DMS153 (cell line): ENCODE measurements around the gene AHCYL2.
"Not testable (repeated sequence)": the region's sequence is repeated elsewhere in the genome, so short reads cannot be mapped to it uniquely, and the experiment has no call there.

Experiments
- DNase-seq: peaks from one replicate; lab custom pipeline; 2025; lab: John Stamatoyannopoulos, UW

AHCYL2 gene

DNA sequence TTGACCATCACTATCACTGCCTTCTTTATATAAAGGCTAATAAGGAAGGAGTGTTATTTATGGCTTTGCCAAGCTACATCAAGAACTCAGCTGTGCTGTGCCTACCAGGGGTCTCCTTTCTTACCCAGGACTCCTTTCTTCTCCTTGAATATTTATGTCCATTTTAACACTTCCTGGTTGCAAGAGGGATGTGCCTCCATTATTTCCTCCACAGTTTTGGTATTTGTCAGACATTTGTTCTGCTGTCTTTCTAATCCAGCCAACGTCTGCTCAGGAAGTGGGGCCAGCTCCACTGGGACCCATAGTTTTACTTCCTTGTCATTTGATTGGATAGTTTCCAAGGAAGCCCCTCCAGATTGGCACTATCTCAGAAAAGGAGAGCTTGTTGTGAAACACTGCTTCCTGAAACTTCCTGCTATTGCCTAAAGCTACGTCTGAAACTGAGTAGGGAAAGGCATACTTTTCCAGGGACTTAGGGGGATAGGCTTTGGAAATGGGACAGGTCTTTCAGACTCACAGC is 202.8 kb downstream of the AHCYL2 start:
- DNase-seq = no peak

GRCh38 chr7:129431911-129432643 is 207.2 kb downstream of the AHCYL2 start:
- DNase-seq = no peak

- DNase-seq = peak; percentile 78
Measured at GRCh38 chr7:129433847-129434674, 209.2 kb downstream of the AHCYL2 start, which contains the start of gene STRIP2. STRIP2 (plus strand) TSS chr7:129434432; CDS start chr7:129434473, 41 bp downstream.

GRCh38 chr7:129434675-129435318 is 210.0 kb downstream of the AHCYL2 start:
- no peak for DNase-seq

GRCh38 chr7:129435414-129435829 is 210.6 kb downstream of the AHCYL2 start:
- no peak for DNase-seq

DNA sequence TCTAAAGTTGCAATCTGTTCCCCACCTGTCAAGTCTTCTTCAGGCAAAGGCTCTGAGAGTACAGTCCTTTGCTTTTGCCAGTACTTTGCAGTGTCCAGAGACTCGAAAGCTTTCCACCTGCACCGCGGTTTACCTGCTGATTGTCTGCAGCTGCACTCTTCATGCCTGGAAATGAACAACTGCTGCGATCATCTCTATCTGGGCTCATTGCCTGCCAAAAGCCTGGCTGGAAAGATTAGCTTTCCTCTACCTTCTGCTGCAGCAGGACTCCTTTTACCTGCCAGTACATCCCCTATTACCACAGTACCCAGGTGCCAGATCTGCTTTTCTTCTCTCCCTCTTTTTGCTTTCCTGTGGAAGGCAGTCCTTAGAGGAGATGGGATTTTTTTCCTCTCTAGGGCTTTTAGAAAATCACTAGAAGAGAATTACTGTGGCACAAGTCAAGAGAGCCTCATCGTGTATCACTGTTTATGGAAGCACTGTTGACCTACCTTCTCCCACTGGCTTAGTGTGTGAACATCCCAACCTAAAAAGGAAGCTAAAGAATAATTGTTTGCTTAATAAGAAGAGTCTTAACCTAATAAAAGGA is 211.6 kb downstream of the AHCYL2 start:
- DNase-seq = no peak

DNA sequence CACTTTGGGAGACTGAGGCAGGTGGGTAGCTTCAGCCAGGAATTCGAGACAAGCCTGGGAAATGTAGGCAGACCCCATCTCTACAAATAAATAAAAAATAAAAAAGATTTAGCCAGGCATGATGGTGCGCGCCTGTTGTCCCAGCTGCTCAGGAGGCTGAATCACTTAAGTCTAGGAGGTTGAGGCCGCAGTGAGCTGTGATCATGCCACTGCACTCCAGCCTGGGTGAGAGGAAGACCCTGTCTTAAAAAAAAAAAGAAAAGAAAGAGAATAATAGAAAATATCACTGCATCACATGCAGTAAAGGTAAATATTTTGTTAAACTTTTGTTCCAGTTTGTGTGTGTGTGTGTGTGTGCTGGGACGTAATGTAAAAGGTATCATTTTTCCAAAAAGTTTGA is 212.4 kb downstream of the AHCYL2 start:
- DNase-seq = no peak

- DNase-seq = no peak
Measured at GRCh38 chr7:129438281-129438838, 213.5 kb downstream of the AHCYL2 start.

DNA sequence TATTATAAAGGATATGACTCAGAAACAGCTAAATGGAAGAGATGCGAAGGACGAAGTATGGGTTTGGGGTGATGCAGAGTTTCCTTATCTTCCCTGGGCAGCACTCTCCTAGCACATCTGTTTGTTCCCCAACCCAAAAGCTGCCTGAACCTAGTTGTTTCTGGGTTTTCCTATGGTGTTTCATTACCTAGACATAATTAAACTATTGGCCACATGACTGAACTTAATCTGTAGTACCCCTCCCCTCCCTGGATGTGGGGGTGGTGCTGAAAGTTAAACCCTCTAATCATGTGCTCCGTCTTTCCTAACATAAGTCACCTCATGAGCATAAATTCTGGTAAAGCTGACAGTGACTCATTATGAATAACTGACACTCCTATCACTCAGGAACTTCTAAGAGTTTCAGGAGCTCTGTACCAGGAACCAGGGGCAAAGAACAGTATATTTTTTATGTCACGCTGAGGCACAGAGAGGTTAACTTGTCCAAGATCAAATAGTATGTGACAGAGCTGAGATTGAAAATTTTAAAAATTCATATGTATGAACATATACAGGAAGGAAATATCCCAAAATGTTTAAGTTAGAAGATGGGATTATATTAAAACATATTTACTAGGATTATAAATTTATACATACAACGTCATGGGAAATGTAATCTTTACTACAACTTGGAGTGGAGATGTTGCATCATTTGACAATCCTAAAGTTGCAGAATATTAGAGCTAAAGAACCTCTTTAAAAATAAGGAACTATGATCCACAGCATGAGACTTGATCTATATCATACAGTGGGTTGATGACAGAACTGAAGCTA is 214.2 kb downstream of the AHCYL2 start:
- DNase-seq = no peak

GRCh38 chr7:129439963-129440625 is 215.3 kb downstream of the AHCYL2 start:
- no peak for DNase-seq

DNA sequence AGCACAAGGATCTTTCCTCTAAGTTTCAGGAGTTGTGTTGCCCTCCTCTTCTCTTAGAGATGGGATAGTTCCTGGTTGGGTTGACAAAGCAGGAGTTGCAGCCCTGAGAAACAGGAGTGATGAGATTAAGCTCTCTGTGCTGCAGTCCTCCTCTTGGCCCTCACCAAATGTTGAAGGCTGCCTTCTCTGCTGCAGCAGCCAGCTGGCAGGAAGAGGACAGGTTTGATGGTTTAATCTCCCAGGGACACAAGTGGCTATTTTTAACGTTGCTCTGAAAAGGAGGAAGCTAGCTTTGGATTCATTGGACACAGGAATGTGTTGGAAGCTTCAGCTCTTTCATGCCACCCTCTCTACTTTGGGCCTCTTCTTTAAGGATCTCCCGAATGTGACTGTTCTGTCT is 218.8 kb downstream of the AHCYL2 start:
- DNase-seq = no peak

DNA sequence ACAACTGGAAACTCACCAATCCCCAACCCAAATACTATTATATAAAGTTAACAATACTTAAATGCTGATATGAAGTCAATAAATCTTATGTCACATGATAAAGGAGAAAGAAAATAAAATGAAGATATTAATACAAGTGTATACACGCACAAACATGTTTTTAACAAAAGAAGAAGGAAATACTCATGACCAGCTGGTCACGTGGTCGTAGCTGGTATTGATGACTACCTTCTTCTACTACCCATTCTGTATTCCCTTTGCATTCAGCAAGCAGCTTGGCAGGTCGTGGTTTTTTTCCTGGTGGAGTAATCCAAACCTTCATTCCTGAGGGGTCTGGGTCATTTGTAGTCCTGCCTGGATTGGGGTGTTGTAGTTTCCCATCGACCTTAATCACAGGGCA is 219.9 kb downstream of the AHCYL2 start:
- DNase-seq = not testable (repeated sequence)

- DNase-seq = not testable (repeated sequence)
Measured at GRCh38 chr7:129446925-129447324, 222.1 kb downstream of the AHCYL2 start.

DNA sequence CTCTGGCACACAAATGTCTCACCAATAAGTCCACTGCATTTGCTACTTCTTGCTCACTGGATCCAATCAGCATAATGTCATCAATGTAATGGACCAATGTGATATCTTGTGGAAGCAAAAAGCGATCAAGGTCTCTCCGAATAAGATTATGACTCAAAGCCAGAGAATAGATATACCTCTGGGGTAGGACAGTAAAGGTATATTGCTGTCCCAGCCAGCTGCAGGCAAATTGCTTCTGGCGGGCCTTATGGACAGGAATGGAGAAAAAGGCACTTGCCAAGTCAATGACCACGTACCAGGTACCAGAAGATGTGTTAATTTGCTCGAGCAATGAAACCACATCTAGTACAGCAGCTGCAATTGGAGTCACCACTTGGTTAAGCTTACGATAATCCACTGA is 222.6 kb downstream of the AHCYL2 start:
- not testable (repeated sequence) for DNase-seq

- DNase-seq = not testable (repeated sequence)
Measured at GRCh38 chr7:129448608-129449007, 223.8 kb downstream of the AHCYL2 start.

DNA sequence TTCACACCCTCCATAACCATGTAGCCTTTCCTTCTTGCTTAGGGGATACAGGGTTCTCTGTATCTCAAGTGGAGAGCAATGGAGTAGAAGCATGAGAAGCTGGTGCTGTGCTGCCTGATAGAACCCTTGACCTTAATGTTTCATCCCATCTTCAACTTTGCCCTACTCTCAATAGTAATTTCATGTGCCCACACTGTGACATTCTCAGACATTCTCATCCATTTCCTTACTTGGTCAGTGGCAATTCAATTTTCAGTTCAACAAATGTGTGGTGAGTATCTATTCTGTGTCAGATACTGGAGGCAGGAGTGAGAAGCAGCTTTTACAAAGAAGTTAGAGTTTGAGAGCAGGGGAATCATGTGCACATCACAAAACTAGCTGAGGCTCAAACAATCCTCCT is 225.5 kb downstream of the AHCYL2 start:
- DNase-seq = no peak

- DNase-seq = no peak
Measured at GRCh38 chr7:129452589-129453231, 227.9 kb downstream of the AHCYL2 start.

DNA sequence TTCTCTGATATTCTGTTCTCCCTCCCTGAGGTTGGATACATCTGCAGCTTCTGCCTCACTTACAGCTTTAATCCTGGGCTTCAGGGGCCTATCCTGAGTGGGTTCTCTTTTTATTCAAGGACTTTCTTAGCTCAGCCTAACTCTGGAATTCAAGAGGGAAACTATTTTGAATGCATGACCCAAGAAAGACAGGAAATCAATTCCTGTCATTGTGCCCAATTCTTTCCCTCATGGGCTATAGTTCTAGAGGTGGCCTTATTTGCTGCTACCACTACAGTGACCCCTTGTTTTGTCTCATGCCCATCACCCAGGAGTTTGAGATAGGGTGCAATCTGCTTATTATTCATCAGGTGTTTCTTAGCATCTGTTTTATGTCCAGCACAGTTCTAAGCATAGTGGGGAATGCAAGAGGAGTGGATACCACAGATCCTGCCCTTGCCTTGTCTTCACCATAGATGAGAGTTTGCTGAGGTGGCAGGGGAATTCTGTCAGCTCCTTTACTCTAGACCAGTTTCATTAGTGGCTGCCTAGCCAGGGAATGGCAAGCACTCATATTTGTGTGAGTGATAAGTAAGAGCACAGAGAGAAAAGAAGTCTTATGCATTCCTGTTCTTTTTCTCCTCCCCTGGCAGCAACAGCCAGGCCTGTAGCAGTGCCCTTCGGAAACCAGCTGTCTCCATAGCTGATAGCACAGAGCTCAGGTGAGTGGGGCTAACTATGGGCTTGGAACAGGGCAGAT is 228.8 kb downstream of the AHCYL2 start:
- DNase-seq = no peak

GRCh38 chr7:129454249-129454551 is 229.4 kb downstream of the AHCYL2 start:
- no peak for DNase-seq
